HL-60 (cell line): ENCODE data around the gene PDCL3.

Experiments used
- CTCF ChIP-seq: IDR thresholded peaks from one replicate; pipeline ENCODE4 v1.5.1; 2011; ENCODE audit warnings: low read length, control low read depth, inconsistent platforms; ENCODE audit not compliant: insufficient read depth
- SPI1 ChIP-seq: IDR thresholded peaks from 2 replicates; pipeline ENCODE4 v1.6.1; 2012; ENCODE audit warnings: low read depth, mild to moderate bottlenecking, borderline replicate concordance

DNA sequence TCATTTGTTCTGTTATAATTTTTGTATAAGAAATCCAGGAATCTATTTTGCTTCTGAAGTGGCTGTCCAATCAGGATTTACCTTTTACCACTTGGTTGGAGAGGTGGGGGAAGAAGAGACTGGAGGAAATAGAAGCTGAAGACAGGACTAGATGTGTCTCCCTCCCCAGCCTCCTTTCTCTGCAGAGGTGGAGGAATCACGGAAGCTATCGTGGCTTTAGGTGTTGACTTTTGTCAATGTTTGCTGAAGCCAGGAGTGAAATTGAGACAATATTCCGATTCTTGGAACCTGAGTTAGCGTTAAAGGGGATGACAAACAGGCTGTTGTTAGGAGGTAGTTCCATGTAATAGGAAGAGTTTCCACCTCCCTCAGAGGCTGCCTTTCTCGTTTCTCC is 43.5 kb downstream of the PDCL3 start:
- no peak for TF ChIP-seq CTCF
- no peak for TF ChIP-seq SPI1
